ENCODE measurements around the gene PTK6.

The PTK6 gene

GRCh38 chr20:63544241-63544957 is 7.2 kb upstream of the PTK6 start:
- H3K4me1 ChIP-seq (ENCODE audit: control insufficient read depth in 2 of 2, insufficient read depth in 1 of 2, low read depth in 1 of 2, low read length in 2 of 2): peaks cover 0 to 9% of the 10 kb centered on the region in 2 donors
- peak overlapping the region; percentile 84 for H2AK5ac ChIP-seq (ENCODE audit: low read depth, low read length)
- no CpG with 5 or more reads among the region's 27 CpGs for WGBS, 2 donors (ENCODE audit: extremely low coverage in 2 of 2, insufficient read length in 2 of 2, insufficient replicate concordance in 1 of 2)
- H3K23ac ChIP-seq (ENCODE audit: low read depth, low read length, poor library complexity): peak overlapping the region; percentile 85
- H2BK12ac ChIP-seq (ENCODE audit: low read length): peak overlapping the region; percentile 82
- H4K91ac ChIP-seq (ENCODE audit: low read depth, low read length, poor library complexity): no peak overlapping the region
- H3K9ac ChIP-seq (ENCODE audit: low read depth, low read length, poor library complexity): no peak overlapping the region
- H3K18ac ChIP-seq (ENCODE audit: low read length): peak overlapping the region; percentile 48
- H4K8ac ChIP-seq (ENCODE audit: low read depth, low read length): no peak overlapping the region
- peaks cover 0 to 64% (median 1%) of the 10 kb centered on the region in 3 experiments for H3K27me3 ChIP-seq (ENCODE audit: control insufficient read depth in 3 of 3, insufficient read depth in 3 of 3, low read depth in 1 of 3, low read length in 3 of 3)
- no peak overlapping the region for H2BK120ac ChIP-seq (ENCODE audit: low read depth, low read length)
- peak overlapping the region; percentile 21 for H3K14ac ChIP-seq (ENCODE audit: low read length)
- H3K9me3 ChIP-seq (replicated peaks in 1 of 2; ENCODE audit: control insufficient read depth in 2 of 2, insufficient read depth in 1 of 2, low read depth in 1 of 2, low read length in 2 of 2): no peaks in the 10 kb centered on the region
- H3K27ac ChIP-seq (replicated peaks; ENCODE audit: low read length): no peak overlapping the region
- DNase-seq (ENCODE audit: low spot score): no peak
- peak overlapping the region in 1 of 2 donors; percentile 3 for H3K4me3 ChIP-seq (ENCODE audit: low read length in 2 of 2)
- peak overlapping the region; percentile 39 for H2BK5ac ChIP-seq (ENCODE audit: low read length)
- H3K4ac ChIP-seq (ENCODE audit: low read length): peak overlapping the region; percentile 23
- no peak overlapping the region for H2AFZ ChIP-seq (ENCODE audit: low read length)
- peak overlapping the region; percentile 55 for H2BK15ac ChIP-seq (ENCODE audit: low read length)
- no peaks in the 10 kb centered on the region for H3K79me1 ChIP-seq (ENCODE audit: low read depth, low read length)
- H3K36me3 ChIP-seq (replicated peaks in 1 of 2; ENCODE audit: control insufficient read depth in 2 of 2, insufficient read depth in 2 of 2, low read length in 2 of 2): no peaks in the 10 kb centered on the region
- no peak overlapping the region for H3K4me2 ChIP-seq (ENCODE audit: insufficient read depth, low read length, poor library complexity, severe bottlenecking)

- no peak for DNase-seq (ENCODE audit: low spot score)
- Histone ChIP-seq H4K8ac (ENCODE audit: low read depth, low read length) (no peak overlapping the region), H3K4me2 (ENCODE audit: insufficient read depth, low read length, poor library complexity, severe bottlenecking) (no peak overlapping the region), H2BK15ac (ENCODE audit: low read length) (no peak overlapping the region), H3K9me3 (replicated peaks in 1 of 2; ENCODE audit: control insufficient read depth in 2 of 2, insufficient read depth in 1 of 2, low read depth in 1 of 2, low read length in 2 of 2) (no peaks in the 10 kb centered on the region), H3K27me3 (ENCODE audit: control insufficient read depth in 3 of 3, insufficient read depth in 3 of 3, low read depth in 1 of 3, low read length in 3 of 3) (peaks cover 0 to 65% (median 1%) of the 10 kb centered on the region in 3 experiments), H2AK5ac (ENCODE audit: low read depth, low read length) (no peak overlapping the region), H4K91ac (ENCODE audit: low read depth, low read length, poor library complexity) (no peak overlapping the region), H3K36me3 (replicated peaks in 1 of 2; ENCODE audit: control insufficient read depth in 2 of 2, insufficient read depth in 2 of 2, low read length in 2 of 2) (no peaks in the 10 kb centered on the region), H3K9ac (ENCODE audit: low read depth, low read length, poor library complexity) (no peak overlapping the region), H2AFZ (ENCODE audit: low read length) (no peak overlapping the region), H2BK120ac (ENCODE audit: low read depth, low read length) (no peak overlapping the region), H3K14ac (ENCODE audit: low read length) (no peak overlapping the region), H3K27ac (replicated peaks; ENCODE audit: low read length) (no peak overlapping the region), H3K4me3 (ENCODE audit: low read length in 2 of 2) (no peak overlapping the region), H3K4ac (ENCODE audit: low read length) (no peak overlapping the region), H3K4me1 (ENCODE audit: control insufficient read depth in 2 of 2, insufficient read depth in 1 of 2, low read depth in 1 of 2, low read length in 2 of 2) (peaks cover 0 to 9% of the 10 kb centered on the region in 2 donors), H2BK5ac (ENCODE audit: low read length) (no peak overlapping the region), H3K23ac (ENCODE audit: low read depth, low read length, poor library complexity) (no peak overlapping the region), H3K79me1 (ENCODE audit: low read depth, low read length) (no peaks in the 10 kb centered on the region), H2BK12ac (ENCODE audit: low read length) (no peak overlapping the region), H3K18ac (ENCODE audit: low read length) (no peak overlapping the region)
- 100% methylated on average over 3 to 4 of the region's 6 CpGs for WGBS, 2 donors (ENCODE audit: extremely low coverage in 2 of 2, insufficient read length in 2 of 2, insufficient replicate concordance in 1 of 2)
These were observed 6.6 kb upstream of the PTK6 start for GRCh38 chr20:63543733-63544132.

GRCh38 chr20:63543131-63543530 is 6.0 kb upstream of the PTK6 start:
- no CpG with 5 or more reads among the region's 10 CpGs for WGBS, 2 donors (ENCODE audit: extremely low coverage in 2 of 2, insufficient read length in 2 of 2, insufficient replicate concordance in 1 of 2)

GRCh38 chr20:63542696-63543095 is 5.5 kb upstream of the PTK6 start:
- no peak overlapping the region for H2BK120ac ChIP-seq (ENCODE audit: low read depth, low read length)
- no peak overlapping the region for H4K8ac ChIP-seq (ENCODE audit: low read depth, low read length)
- H2AFZ ChIP-seq (ENCODE audit: low read length): no peak overlapping the region
- H2BK12ac ChIP-seq (ENCODE audit: low read length): peak overlapping the region; percentile 22
- DNase-seq (ENCODE audit: low spot score): no peak
- no peaks in the 10 kb centered on the region for H3K36me3 ChIP-seq (replicated peaks in 1 of 2; ENCODE audit: control insufficient read depth in 2 of 2, insufficient read depth in 2 of 2, low read length in 2 of 2)
- H3K27me3 ChIP-seq (ENCODE audit: control insufficient read depth in 3 of 3, insufficient read depth in 3 of 3, low read depth in 1 of 3, low read length in 3 of 3): peaks cover 0 to 54% (median 1%) of the 10 kb centered on the region in 3 experiments
- H3K4me1 ChIP-seq (ENCODE audit: control insufficient read depth in 2 of 2, insufficient read depth in 1 of 2, low read depth in 1 of 2, low read length in 2 of 2): peaks cover 1 to 8% of the 10 kb centered on the region in 2 donors
- H3K23ac ChIP-seq (ENCODE audit: low read depth, low read length, poor library complexity): peak overlapping the region; percentile 65
- H3K14ac ChIP-seq (ENCODE audit: low read length): no peak overlapping the region
- no peak overlapping the region for H2BK5ac ChIP-seq (ENCODE audit: low read length)
- H3K27ac ChIP-seq (replicated peaks; ENCODE audit: low read length): no peak overlapping the region
- H3K9me3 ChIP-seq (replicated peaks in 1 of 2; ENCODE audit: control insufficient read depth in 2 of 2, insufficient read depth in 1 of 2, low read depth in 1 of 2, low read length in 2 of 2): no peaks in the 10 kb centered on the region
- H3K18ac ChIP-seq (ENCODE audit: low read length): peak overlapping the region; percentile 28
- H3K4me2 ChIP-seq (ENCODE audit: insufficient read depth, low read length, poor library complexity, severe bottlenecking): no peak overlapping the region
- H3K4ac ChIP-seq (ENCODE audit: low read length): peak overlapping the region; percentile 37
- H2AK5ac ChIP-seq (ENCODE audit: low read depth, low read length): peak overlapping the region; percentile 52
- no peak overlapping the region for H4K91ac ChIP-seq (ENCODE audit: low read depth, low read length, poor library complexity)
- H3K4me3 ChIP-seq (ENCODE audit: low read length in 2 of 2): no peak overlapping the region
- H3K79me1 ChIP-seq (ENCODE audit: low read depth, low read length): no peaks in the 10 kb centered on the region
- no peak overlapping the region for H3K9ac ChIP-seq (ENCODE audit: low read depth, low read length, poor library complexity)
- no CpG with 5 or more reads among the region's 10 CpGs for WGBS, 2 donors (ENCODE audit: extremely low coverage in 2 of 2, insufficient read length in 2 of 2, insufficient replicate concordance in 1 of 2)
- no peak overlapping the region for H2BK15ac ChIP-seq (ENCODE audit: low read length)

More at GRCh38 chr20:63543131-63543530, 6.0 kb upstream of the PTK6 start:
- no peaks in the 10 kb centered on the region for H3K36me3 ChIP-seq (replicated peaks in 1 of 2; ENCODE audit: control insufficient read depth in 2 of 2, insufficient read depth in 2 of 2, low read length in 2 of 2)
- H3K4ac ChIP-seq (ENCODE audit: low read length): peak overlapping the region; percentile 37
- no peak overlapping the region for H3K9ac ChIP-seq (ENCODE audit: low read depth, low read length, poor library complexity)
- H2AK5ac ChIP-seq (ENCODE audit: low read depth, low read length): peak overlapping the region; percentile 52
- H3K27me3 ChIP-seq (ENCODE audit: control insufficient read depth in 3 of 3, insufficient read depth in 3 of 3, low read depth in 1 of 3, low read length in 3 of 3): peaks cover 0 to 59% (median 1%) of the 10 kb centered on the region in 3 experiments
- peak overlapping the region; percentile 28 for H3K18ac ChIP-seq (ENCODE audit: low read length)
- H3K14ac ChIP-seq (ENCODE audit: low read length): no peak overlapping the region
- H4K8ac ChIP-seq (ENCODE audit: low read depth, low read length): no peak overlapping the region
- no peak overlapping the region for H2BK12ac ChIP-seq (ENCODE audit: low read length)
- H2BK120ac ChIP-seq (ENCODE audit: low read depth, low read length): no peak overlapping the region
- no peak overlapping the region for H3K4me3 ChIP-seq (ENCODE audit: low read length in 2 of 2)
- H3K9me3 ChIP-seq (replicated peaks in 1 of 2; ENCODE audit: control insufficient read depth in 2 of 2, insufficient read depth in 1 of 2, low read depth in 1 of 2, low read length in 2 of 2): no peaks in the 10 kb centered on the region
- H2BK15ac ChIP-seq (ENCODE audit: low read length): no peak overlapping the region
- no peaks in the 10 kb centered on the region for H3K79me1 ChIP-seq (ENCODE audit: low read depth, low read length)
- H3K27ac ChIP-seq (replicated peaks; ENCODE audit: low read length): no peak overlapping the region
- H3K23ac ChIP-seq (ENCODE audit: low read depth, low read length, poor library complexity): peak overlapping the region; percentile 65
- peaks cover 0 to 8% of the 10 kb centered on the region in 2 donors for H3K4me1 ChIP-seq (ENCODE audit: control insufficient read depth in 2 of 2, insufficient read depth in 1 of 2, low read depth in 1 of 2, low read length in 2 of 2)
- no peak overlapping the region for H2BK5ac ChIP-seq (ENCODE audit: low read length)
- H3K4me2 ChIP-seq (ENCODE audit: insufficient read depth, low read length, poor library complexity, severe bottlenecking): no peak overlapping the region
- H4K91ac ChIP-seq (ENCODE audit: low read depth, low read length, poor library complexity): no peak overlapping the region
- DNase-seq (ENCODE audit: low spot score): no peak
- H2AFZ ChIP-seq (ENCODE audit: low read length): no peak overlapping the region

All from neuronal stem cell (in vitro differentiated cells).